HT-29 (cell line): ENCODE data around the gene GAB3. TPM values are rescaled to one million over a fixed set of nuclear protein-coding genes. Genes with fewer than 3 reads are reported as not detected.
A peak's percentile ranks its signal among the peaks of the same experiment; 100 is the strongest.
"Not testable (repeated sequence)": the region's sequence is repeated elsewhere in the genome, so short reads cannot be mapped to it uniquely, and the experiment has no call there.

Source experiments
- DNase-seq: peaks from one replicate; pipeline ENCODE4 v3.0.0-alpha.2; 2015; ENCODE audit warnings: low spot score
- total RNA-seq: library from RNA; depleted of rRNA; stranded (reverse); fragments of >200 nt; shearing (Covaris generic); gene quantifications from 2 replicates; pipeline ENCODE4 v1.2.3, GENCODE V29; 2014

Gene GAB3
- total RNA-seq, 1 experiment from 2014 or later = 0.08 TPM

DNA sequence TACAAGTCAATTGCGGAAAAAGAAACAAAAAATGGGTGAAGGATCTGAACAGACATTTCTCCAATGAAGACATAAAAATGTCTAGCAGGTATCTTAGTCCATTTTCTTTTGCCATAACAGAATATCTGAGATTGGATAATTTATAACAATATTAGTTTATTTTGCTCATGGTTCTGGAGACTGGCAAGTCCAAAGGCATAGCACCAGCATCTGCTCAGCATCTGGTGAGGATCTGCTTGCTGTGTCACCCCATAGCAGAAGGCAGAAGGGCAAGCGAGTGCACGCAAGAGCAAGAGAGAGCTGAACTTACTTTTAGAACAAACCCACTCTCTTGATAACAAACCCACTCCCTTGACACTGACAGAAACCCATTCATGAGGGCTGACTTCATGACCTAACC, 29.7 kb downstream of the GAB3 start:
- DNase-seq = no peak

DNA sequence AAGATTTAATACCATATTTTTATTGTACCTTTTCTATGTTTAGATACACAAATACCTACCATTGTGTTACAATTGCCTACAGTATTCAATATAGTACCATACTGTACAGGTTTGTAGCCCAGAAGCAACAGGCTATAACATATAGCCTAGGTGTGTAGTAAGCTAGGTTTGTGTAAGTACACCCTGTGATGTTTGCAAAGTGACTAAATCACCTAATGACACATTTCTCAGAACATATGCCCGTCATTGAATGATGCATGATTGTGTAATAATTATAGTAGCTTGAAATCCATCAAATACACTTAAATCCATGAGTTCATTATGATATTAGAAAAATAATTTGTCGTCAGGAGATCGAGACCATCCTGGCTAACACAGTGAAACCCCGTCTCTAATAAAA, 30.8 kb downstream of the GAB3 start:
- DNase-seq = no peak

DNA sequence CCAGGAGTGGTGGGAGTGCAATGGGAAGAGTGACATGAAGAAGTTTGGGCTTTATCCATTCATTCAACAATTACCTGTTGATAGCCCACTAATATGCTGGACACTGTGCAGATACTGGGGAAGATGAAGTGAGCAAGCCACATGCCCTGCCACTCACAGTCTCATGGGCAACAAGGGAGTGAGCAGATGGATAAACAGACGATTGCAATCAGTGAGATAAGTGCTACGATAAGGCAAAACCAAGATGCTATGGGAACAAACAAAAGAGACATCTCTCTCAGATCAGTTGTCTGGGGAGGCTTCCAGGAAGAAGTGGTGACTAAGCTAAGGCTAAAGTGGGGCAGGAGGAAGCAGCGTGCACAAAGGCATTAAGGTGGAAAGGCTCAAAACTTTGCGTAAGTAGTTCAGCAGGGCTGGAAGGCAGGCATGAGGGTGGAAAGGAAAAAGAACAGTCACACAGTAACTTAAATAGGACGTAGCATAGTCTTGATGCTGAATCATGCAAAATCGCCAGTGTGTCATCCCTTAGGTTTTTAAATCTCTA, 31.7 kb downstream of the GAB3 start:
- no peak for DNase-seq

DNA sequence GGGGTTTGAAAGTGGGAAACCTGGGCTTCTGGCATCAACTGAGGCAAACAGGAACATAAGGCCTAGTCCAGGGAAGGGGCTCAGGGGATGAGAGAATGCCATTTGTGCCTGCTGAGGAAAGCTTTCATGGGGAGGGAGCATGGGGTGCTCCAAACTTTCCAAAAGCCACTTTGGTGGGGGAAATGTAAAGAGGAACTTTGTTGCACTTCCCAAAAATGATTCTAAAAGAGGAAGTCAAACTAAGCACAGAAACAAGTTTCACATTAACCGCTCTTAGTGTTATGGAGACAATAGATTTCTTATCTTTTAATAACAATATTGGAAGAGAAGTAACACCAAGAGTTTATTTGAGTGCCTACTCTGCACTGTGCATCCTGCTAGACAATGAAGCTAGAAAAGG, 32.3 kb downstream of the GAB3 start:
- DNase-seq = no peak

DNA sequence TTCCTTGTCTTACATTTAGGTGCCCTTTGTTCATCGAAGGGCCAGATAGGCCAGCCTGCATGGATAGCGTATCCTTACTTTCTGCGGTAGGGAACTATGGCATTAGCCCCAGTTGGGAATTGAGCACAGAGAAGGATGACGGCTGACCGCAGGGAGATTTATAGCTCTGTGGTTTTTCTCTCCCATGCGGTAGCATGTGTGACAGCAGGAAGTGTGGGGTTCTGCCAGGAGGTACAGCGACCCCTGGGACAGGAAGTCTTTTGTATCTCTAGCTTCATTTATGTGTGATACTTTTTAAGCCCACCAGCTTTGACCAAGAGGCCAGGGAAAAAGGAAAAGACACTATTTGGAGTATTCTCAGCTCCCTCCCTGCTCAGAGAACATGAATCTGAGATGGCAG, 33.1 kb downstream of the GAB3 start:
- DNase-seq = peak; percentile 65

DNA sequence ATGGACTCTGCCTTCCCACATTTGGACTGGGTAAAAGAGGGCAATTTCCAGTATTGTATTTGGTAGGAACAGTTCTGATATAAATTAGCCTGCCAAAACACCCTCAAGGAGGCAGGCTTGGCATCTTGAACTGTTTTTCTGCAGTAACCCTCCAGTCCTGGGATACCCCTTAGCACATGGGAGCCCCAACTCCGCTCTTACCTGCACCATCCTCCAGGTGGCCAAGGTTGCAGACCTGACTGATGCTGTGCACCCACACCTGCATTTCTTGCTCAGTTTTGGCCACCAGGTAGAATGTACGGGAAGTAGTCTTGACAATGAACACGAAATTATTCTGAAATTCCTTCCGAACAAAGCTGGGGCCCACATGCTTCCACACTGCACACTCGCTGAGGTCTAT, 35.1 kb downstream of the GAB3 start:
- DNase-seq = no peak

DNA sequence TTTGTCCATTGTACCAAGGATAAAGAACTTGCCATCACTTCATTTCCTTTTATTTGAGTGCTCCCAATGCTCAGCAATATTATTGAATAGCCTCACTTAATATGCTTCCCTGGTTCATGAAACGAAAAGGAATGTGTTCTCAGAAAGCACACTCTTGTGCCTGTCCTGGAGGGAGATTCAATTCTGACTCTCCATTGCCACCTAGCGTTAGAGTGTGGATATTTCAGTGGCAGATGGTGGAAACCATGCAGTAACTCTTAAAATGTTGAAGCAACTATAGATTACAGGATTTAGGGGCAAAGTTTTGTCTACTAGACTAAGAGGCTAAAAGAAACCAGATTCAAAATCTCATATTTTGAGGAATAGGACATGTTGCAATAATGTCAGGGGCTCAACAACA, 36.0 kb downstream of the GAB3 start:
- peak; percentile 84 for DNase-seq

DNA sequence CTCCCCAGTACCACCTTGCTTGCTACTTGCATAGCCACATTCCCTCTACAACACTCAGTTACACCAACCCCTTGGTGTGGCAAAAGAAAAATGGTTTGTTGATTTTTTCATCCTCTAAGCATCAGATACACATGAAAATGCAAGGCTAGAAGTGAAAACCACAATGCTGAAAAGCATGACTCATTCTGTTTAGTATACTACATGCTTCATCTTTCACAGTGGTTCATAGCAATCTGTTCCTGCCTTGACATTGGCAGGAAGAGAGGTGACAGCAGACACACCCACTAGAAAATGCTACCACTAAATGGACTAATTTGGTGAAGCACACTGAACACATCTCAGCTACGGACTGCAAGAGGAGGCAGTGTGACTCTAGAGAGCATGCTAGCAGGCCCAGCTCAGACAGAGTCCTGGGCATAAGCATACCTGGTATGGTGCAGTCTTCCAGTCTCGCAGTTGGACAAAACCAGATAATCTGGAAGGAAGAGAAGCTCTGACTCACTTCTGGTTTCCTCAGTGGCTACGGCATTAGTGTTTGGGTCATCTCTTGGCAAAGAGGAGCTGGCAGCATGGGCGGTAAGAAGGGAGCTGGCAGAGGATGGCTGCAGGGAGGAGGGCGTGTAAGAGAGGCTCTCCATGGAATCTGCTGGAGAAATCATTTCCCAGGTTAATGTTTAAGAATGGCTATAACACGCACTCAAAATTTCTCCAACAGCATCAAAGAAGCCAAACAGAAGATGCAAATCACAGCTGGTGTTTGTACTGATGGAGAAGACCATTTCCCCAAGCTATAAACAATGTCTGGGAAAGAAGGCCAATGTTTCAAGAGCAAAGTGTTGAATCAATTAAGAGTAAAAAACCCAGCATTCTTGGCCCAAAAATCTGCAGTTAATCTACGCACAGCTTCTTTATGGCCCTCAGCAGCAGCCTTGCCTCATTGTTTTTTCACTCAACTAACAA, 37.8 kb downstream of the GAB3 start:
- no peak for DNase-seq

DNA sequence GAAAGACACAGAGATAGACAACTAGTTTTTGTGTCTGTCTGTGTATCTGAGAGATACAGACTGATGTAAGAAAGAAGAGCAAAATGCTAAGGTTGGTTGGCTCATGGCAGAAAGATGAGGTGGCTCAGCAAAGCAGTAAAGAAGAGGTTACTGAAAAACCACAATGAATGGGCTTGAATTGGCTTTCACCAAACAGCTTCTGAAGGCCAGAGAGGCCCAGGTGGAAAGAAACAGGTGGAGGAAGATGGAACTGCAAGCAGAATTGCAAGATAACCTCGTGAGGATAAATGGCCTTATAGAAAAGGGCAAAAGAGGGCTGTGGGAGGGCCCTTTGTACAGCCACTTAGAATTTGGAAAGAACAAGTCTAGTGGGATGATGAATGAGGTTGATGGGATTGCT, 39.6 kb downstream of the GAB3 start:
- DNase-seq = no peak

DNA sequence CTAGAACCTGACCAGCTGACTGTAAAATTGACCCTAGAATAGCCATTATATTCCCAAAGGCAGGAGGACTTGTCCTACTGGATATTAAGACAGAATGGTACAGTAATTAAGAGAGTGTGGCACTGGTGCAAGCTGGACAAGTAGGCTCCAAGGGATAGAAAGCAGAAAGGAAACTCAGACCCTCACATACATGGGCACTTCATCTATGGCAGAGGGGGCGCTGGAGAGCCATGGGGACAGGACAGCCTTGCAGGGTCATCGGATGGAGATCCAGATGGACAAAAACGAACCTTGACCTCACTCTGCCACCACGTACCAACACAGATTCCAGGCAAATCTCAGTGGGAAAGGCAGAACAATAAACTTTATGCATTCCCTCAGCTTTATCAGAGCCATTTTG, 40.6 kb downstream of the GAB3 start:
- no peak for DNase-seq

DNA sequence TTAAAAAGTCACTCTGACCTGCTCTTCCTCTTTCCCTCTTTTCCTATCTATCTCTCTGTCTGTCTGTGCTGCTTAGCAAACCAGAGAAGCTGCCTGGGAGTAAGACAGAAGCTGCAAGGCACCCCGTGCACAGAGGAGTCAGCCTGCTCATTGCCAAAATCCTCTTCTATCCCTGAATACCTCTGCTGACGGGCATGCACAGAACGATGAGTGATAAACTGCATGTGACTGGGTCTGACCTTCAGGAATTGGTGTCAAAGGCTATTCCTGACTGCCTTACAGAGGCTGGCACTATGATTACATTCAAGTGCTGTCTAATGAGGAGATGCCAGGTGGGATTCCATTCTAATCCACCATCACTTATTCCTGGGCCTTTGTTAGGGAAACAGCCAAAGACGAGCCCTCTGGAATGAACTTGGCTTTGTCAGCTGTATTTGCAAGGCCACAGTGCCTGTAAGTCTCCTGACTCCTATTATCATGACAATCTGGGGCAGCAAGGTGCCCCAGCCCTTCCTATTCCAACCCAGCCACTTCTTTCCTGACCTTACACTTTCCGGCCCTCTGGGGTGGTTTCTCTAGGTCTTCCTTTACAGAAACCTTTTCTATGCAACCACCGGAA, 52.1 kb downstream of the GAB3 start:
- DNase-seq = no peak

DNA sequence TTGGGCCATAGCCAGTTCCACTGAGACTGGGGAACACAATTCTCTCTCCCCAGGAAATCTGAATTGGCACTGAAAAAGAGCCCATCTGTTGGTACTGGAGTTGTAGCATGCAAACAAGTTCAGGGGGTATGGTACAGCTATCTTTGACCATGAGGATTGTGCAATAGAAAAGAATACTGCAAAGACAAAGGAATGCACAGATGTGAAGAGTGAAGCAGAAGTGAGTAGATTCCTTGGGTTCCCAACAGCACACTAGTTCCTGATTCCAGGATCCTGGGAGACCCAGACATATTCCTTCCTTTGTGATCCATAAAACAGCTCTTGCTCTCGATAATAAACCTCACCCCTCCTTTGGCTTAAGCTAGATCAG, 54.2 kb downstream of the GAB3 start:
- DNase-seq = no peak

DNA sequence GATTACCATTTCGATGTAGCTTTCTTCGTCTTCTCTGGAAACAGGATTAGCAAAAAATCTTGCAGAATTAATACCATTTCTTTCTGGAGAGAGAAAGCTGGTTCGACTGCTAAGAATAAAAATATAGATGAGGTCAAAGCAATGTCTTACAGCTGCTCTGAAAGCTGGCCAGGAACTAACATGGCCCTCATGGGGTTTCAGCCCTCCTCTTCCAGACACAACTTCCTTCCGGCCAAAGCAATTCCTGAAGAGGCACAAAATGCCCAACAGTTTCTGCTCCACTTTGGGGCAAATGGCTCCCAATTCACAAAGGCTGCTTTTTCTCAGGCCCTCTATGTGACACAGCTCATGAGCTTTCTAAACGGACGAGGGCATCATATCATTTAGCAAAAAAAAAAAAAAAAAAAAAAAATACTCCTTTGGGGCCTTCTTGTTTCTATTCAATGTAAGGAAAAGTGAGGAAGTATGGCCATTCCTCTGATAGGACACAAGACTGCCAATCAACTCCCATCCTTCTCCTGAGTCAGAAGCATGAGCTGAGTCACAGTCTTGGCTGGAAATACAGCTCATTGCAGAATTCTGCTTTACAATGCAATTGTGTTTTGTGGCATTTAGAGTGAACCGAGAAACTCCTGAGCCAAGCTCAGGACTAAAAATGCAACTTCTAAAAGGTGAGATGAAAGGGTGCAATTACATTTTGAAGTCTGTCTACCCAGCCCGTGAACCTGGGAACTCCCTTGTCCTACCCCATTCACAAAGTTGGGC, 54.8 kb downstream of the GAB3 start:
- DNase-seq = no peak

DNA sequence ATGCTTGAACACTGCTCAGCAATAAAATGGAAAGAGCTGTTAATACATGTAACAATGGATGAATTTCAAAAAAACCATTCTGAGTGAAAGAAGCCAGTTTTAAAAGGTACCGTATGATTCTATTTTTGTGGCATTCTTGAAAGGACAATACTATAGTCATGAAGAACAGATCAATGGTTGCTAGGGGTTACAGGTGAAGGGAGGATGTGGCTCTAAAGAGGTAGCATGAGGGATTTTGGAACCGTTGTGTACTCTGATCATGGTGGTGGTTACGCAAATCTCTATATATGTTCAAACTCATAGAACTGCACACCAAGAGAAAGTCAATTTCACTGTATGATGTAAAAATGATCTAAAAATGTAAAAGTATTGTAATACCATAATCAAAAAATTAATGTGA, 57.5 kb downstream of the GAB3 start:
- DNase-seq = no peak

DNA sequence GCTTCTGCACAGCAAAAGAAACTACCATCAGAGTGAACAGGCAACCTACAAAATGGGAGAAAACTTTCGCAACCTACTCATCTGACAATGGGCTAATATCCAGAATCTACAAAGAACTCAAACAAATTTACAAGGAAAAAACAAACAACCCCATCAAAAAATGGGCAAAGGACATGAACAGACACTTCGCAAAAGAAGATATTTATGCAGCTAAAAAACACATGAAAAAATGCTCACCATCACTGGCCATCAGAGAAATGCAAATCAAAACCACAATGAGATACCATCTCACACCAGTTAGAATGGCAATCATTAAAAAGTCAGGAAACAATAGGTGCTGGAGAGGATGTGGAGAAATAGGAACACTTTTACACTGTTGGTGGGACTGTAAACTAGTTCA, 60.4 kb downstream of the GAB3 start:
- not testable (repeated sequence) for DNase-seq

DNA sequence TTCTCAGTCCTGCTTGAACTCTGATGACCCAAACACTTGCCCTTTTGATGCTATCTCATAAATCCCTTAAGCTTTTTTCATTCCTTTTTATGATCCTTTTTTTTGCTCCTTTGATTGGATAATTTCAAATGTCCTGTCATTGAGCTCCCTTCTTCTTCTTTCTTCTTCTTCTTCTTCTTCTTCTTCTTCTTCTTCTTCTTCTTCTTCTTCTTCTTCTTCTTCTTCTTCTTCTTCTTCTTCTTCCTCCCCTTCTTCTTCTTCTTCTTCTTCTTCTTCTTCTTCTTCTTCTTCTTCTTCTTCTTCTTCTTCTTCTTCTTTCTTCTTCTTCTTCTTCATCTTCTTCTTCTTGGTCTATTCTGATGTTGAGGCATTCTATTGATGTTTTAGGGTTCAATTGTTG, 78.8 kb downstream of the GAB3 start:
- not testable (repeated sequence) for DNase-seq

DNA sequence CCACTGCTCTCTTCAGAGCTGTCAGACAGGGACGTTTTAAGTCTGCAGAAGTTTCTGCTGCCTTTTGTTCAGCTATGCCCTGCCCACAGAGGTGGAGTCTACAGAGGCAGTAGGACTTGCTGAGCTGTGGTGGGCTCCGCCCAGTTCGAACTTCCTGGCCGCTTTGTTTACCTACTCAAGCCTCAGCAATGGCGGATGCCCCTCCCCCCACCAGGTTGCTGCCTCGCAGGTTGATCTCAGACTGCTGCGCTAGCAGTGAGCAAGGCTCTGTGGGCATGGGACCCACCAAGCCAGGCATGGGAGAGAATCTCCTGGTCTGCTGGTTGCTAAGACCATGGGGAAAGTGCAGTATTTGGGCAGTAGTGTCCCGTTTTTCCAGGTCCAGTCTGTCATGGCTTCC, 80.0 kb downstream of the GAB3 start:
- not testable (repeated sequence) for DNase-seq

DNA sequence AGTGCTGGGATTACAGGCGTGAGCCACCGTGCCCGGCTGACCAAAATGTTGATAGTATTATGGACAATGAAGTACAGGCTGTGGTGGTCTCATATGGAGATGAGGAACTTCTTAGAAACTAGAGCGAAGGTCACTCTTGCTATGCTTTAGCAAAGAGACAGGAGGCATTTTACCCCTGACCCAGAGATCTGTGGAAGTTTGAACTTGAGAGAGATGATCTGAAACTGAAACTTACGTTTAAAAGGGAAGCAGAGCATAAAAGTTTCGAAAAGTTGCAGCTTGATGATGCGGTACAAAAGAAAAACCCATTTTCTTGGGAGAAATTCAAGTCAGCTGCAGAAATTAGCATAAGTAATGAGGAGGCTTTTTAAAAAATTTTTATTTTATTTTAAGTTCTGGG, 89.0 kb downstream of the GAB3 start:
- no peak for DNase-seq

DNA sequence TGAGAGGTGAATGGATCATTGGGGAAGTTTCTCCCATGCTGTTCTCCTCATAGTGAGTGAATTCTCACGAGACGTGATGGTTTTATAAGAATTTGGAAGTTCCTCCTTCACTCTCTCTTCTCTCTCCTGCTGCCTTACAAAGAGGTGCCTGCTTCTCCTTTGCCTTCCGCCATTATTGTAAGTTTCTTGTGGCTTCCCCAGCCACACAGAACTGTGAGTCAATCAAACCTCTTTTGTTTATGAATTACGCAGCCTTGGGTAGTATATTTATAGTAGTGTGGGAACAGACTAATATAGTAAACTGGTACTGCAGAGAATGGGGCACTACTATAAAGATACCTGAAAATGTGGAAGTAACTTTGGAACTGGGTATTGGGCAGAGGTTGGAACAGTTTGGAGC, 89.7 kb downstream of the GAB3 start:
- DNase-seq = no peak

DNA sequence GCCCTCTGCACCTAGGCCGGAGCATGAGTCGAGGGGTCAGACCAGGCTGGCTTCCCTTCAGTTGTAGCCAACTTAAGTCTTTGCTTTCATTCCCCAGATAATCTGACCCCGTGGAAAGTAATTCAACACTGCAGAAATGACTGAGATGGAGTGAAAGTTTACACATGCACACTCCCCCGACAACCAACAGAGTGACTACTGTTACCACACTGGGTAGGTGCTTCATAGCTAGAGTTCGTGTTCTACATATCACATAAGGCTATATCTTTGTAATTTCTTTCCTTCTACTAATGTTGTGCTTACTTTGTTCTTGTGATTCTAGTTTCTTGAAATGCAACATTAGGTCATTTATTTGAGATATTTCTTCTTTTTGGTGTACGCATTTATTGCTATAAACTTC, 90.3 kb downstream of the GAB3 start:
- no peak for DNase-seq

DNA sequence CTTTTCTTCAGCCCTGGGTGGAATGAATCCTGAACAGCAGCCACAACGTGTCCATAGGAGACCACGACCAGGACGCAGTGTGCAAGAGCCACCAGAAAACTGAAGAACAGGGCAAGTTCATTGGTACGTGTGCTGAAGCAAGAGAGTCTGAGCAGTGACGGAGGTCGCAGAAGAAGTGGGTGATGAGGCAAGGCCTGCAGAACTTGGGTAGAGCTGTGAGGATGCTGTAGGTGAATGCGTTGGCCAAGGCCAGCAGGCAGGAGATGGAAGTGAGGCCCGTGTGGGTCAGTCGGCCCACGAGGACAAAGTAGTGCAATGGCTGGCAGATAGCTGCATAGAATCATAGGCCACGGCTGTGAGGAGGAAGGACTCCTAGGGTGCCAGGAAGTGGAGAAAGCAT, 91.9 kb downstream of the GAB3 start:
- no peak for DNase-seq

DNA sequence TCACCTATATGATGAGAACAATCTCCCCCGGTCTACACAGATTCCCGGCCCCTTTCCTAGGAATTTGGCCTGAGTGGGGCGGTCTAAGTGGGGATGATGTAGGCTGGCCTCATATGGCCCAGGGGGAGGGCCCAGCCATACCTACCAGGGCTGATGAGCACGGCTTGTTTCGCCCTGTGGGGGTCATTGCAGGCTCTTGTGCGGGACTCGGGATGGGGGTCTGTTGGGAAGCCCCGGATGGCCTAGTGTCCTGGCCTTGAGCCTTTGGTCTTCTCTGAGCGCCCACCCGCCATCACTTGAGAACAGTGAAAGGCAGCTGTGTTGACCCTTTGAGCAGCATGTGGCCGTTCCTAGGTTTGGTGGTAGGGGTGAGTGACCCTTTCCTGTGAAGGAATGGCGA, 92.7 kb downstream of the GAB3 start:
- no peak for DNase-seq
